Left lung (tissue), 10 donors: ENCODE results near the gene ZBTB5. TPM values are rescaled to one million over a fixed set of nuclear protein-coding genes. Genes with fewer than 3 reads are reported as not detected.

Experiments used
- ATAC-seq: fragments of 200-7000 bp; cut with Tn5 transposase; one replicate; pipeline ENCODE4 v1.9.1; 2020; ENCODE audit warnings: moderate library complexity
- DNase-seq, 4 donors: peaks; one replicate each; pipeline ENCODE4 v3.0.0-alpha.2; 2013 to 2020
- H3K27ac ChIP-seq, 2 donors: fragments of 200-600 bp; sonication (generic) in 1 of 2; one replicate each; pipeline versions ENCODE4 v1.5.0 to v1.8.0; 2020 to 2021
- H3K27me3 ChIP-seq, 2 donors: fragments of 200-600 bp; sonication (generic) in 1 of 2; one replicate each; pipeline versions ENCODE4 v1.5.0 to v1.8.0; 2020 to 2021
- H3K36me3 ChIP-seq, 2 donors: fragments of 200-600 bp; sonication (generic) in 1 of 2; one replicate each; pipeline versions ENCODE4 v1.5.0 to v1.8.0; 2020 to 2021
- H3K4me1 ChIP-seq, 2 donors: fragments of 200-600 bp; one replicate each; pipeline ENCODE4 v1.8.0; 2021
- H3K4me3 ChIP-seq, 2 donors: fragments of 200-600 bp; sonication (generic) in 1 of 2; one replicate each; pipeline versions ENCODE4 v1.5.0 to v1.8.0; 2020 to 2021; ENCODE audit warnings: mild to moderate bottlenecking in 1 of 2
- H3K9me3 ChIP-seq, 2 donors: fragments of 200-600 bp; sonication (generic) in 1 of 2; one replicate each; pipeline versions ENCODE4 v1.5.0 to v1.8.0; 2020 to 2021
- CTCF ChIP-seq, 2 donors: fragments of 200-600 bp; sonication (generic) in 1 of 2; IDR thresholded peaks; one replicate each; pipeline versions ENCODE4 v1.5.0 to v1.8.0; 2021; ENCODE audit warnings: antibody characterized with exemption in 2 of 2
- intact Hi-C, 2 donors: fragments of 100-400 bp; cut with DNase I; formaldehyde crosslinking; loops; one replicate each; pipeline versions ENCODE4 v1.11.2 to v1.14.2; 2022
- polyA plus RNA-seq, 6 donors: library from polyadenylated mRNA; unstranded; fragments of 120-200 nt; gene quantifications; one replicate each; pipeline ENCODE4 v1.2.1, GENCODE V29; 2013; ENCODE audit not compliant: insufficient read length in 6 of 6
- total RNA-seq, 2 donors: library from RNA; stranded (reverse); fragmentation: NEBNext Ultra II Directional; extraction: Animal tissue kit (Norgen Biotek cat#: 25700); gene quantifications; one replicate each; pipeline ENCODE4 v1.2.1, GENCODE V29; 2021
- donor health status: DM: no; HTN: yes; CAD: no.
- donor health status: DM: no; HTN: no; CAD: no.

Gene ZBTB5
- total and polyA plus RNA-seq, 8 donors, result 7.5 to 28.5 (median 26.1) TPM

DNA sequence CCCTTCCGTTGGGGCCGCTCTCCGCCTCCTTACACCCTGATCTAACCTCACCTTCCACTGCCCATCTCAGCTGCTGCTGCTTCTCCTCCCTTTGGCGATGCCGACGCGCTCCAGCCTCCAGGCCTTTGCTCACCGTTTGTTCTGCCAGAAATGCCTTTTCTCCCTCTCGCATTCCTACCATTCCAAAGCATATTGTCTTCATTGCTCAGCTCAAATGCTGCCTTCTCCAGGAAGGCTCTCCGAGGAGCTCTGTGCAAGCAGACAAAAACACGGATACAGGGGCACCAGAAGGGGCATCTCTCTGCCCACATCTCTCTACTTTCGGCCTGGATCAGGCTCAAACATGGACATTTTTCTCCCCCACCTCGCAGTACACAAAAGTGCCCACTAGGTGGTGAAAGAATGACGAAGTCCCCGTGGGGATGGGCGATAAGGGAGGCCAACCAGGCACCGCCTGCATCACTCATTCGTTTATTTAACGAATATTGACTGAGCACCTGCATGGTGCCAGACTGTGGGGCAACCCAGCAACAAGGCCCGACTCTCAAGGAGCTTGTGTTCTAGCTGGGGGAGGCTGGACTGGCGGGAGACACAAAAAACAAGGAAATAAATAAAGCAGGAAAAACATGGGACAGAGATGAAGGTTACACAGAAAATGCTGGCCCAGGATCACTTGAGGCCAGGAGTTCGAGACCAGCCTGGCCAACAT, 50.1 kb downstream of the ZBTB5 start:
- no peak overlapping the region for H3K27ac ChIP-seq
- peak; percentile 91 for ATAC-seq
- no peaks in the 10 kb centered on the region for H3K36me3 ChIP-seq
- no peaks in the 10 kb centered on the region for H3K9me3 ChIP-seq
- no peak overlapping the region for H3K4me3 ChIP-seq
- no peaks in the 10 kb centered on the region for H3K27me3 ChIP-seq
- TF ChIP-seq CTCF (IDR thresholded peaks at IDR 0.05), result peak; percentile 76 to 83
- peaks cover 4 to 6% of the 10 kb centered on the region in 2 donors for H3K4me1 ChIP-seq
- intact Hi-C loops, result no loop called here
- peak in 2 of 4 donors; percentile 44 to 71 for DNase-seq

DNA sequence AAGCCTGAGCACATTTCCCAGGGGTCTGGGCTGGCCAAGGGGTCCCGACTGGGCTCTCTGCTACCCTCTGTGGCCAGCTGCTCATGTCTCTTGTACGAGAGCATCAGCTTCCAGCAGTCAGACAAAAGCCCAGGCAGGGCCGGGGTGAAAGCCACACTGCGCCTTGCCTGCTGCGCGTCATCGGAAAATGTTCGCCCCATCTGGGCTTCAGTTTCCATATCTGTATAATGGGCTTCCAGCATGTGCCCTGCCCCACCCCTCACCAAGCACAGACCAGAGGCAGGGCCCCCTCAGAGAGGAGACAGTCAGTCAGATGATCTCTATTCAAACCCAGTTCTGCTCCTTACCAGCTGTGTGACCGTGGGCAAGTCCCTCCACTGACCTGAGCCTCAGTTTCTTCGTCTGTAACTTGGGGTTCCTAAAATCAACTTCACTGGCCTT, 50.7 kb downstream of the ZBTB5 start:
- no peak overlapping the region for H3K27ac ChIP-seq
- no peak for TF ChIP-seq CTCF (IDR thresholded peaks at IDR 0.05)
- ATAC-seq, result no peak
- intact Hi-C loops, result no loop called here
- H3K4me1 ChIP-seq, result peaks cover 4 to 6% of the 10 kb centered on the region in 2 donors
- DNase-seq, result no peak
- H3K4me3 ChIP-seq, result no peak overlapping the region
- no peaks in the 10 kb centered on the region for H3K36me3 ChIP-seq
- H3K9me3 ChIP-seq, result no peaks in the 10 kb centered on the region
- no peaks in the 10 kb centered on the region for H3K27me3 ChIP-seq

DNA sequence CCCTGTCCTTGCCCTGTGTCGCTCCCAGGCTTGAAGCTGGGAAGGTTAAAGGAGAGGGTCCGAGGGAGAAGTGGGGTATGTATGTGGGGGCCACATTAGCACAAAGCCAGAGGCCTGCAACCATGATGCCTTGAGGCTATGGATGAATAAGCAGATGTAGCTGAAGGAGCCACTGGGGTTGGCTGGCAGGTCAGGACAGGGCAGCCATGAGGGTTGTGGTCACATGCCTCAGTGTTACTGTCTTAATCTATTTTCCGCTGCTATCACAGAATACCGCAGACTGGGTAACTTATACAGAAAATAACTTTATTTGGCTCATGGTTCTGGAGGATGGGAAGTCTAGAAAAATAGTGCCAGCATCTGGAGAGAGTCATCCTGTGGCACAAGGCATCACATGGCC, 51.9 kb downstream of the ZBTB5 start:
- Histone ChIP-seq H3K27ac (no peak overlapping the region), H3K9me3 (no peaks in the 10 kb centered on the region), H3K36me3 (no peaks in the 10 kb centered on the region), H3K4me1 (peaks cover 4 to 6% of the 10 kb centered on the region in 2 donors), H3K27me3 (no peaks in the 10 kb centered on the region), H3K4me3 (no peak overlapping the region)
- no peak for ATAC-seq
- TF ChIP-seq CTCF (IDR thresholded peaks at IDR 0.05), result no peak
- intact Hi-C loops, result no loop called here
- DNase-seq, result no peak

- H3K27ac ChIP-seq, result no peak overlapping the region
- DNase-seq (peak in 1 of 4 donors; percentile 43), ATAC-seq (no peak)
- no peak for TF ChIP-seq CTCF (IDR thresholded peaks at IDR 0.05)
- peaks cover 4 to 6% of the 10 kb centered on the region in 2 donors for H3K4me1 ChIP-seq
- H3K4me3 ChIP-seq, result no peak overlapping the region
- H3K9me3 ChIP-seq, result no peaks in the 10 kb centered on the region
- no peaks in the 10 kb centered on the region for H3K36me3 ChIP-seq
- intact Hi-C loops, result no loop called here
- no peaks in the 10 kb centered on the region for H3K27me3 ChIP-seq
These were observed 52.7 kb downstream of the ZBTB5 start for GRCh38 chr9:37412431-37413151.
